OCI-LY7 (cell line): ENCODE data around the gene CMSS1. TPM values are rescaled to one million over a fixed set of nuclear protein-coding genes. Genes with fewer than 3 reads are reported as not detected.

Experiments
- BruUV-seq: library from RNA; stranded (reverse); fragments of 400-500 nt; replicated peaks from 2 replicates; lab custom pipeline; 2021; lab: Mats Ljungman, UMichigan
- CTCF ChIA-PET: fragments of 300-600 bp; sonication (Branson Sonifier 250); formaldehyde crosslinking; loops from one replicate; lab custom pipeline; 2022; ENCODE audit warnings: antibody characterized with exemption; ENCODE audit not compliant: unreplicated experiment; lab: Charles Lee
- POLR2A ChIA-PET: fragments of 300-600 bp; sonication (Branson Sonifier 250); formaldehyde crosslinking; loops from one replicate; lab custom pipeline; 2022; ENCODE audit warnings: antibody characterized with exemption; lab: Charles Lee
- DNase-seq: peaks from one replicate; pipeline ENCODE4 v3.0.0-alpha.2; 2015; ENCODE audit warnings: low spot score
- H2AFZ ChIP-seq: fragments of 200-600 bp; sonication (generic), shearing (Covaris generic); 2 replicates; pipeline ENCODE4 v1.6.1; 2014; ENCODE audit warnings: mild to moderate bottlenecking, antibody characterized with exemption, low read length, moderate library complexity
- H3K27ac ChIP-seq: fragments of 200-600 bp; sonication (generic); 2 replicates; pipeline ENCODE4 v1.5.1; 2014; ENCODE audit warnings: mixed run types, low read depth, mild to moderate bottlenecking, moderate library complexity, low read length, inconsistent platforms; ENCODE audit not compliant: poor library complexity, severe bottlenecking
- H3K36me3 ChIP-seq: fragments of 200-600 bp; sonication (generic); 2 replicates; pipeline ENCODE4 v1.6.1; 2014; ENCODE audit warnings: mild to moderate bottlenecking, antibody characterized with exemption, low read length, moderate library complexity, mixed read lengths; ENCODE audit not compliant: insufficient read depth
- H3K4me1 ChIP-seq: fragments of 200-600 bp; sonication (generic); 2 replicates; pipeline ENCODE4 v1.5.1; 2014; ENCODE audit warnings: mild to moderate bottlenecking, low read length; ENCODE audit not compliant: insufficient read depth, poor library complexity, severe bottlenecking
- H3K4me2 ChIP-seq: fragments of 200-600 bp; sonication (generic); 2 replicates; pipeline ENCODE4 v1.6.1; 2014; ENCODE audit warnings: mild to moderate bottlenecking, low read length
- H3K4me3 ChIP-seq: fragments of 200-600 bp; sonication (generic); 2 replicates; pipeline ENCODE4 v1.5.1; 2014; ENCODE audit warnings: mild to moderate bottlenecking, low read depth, low read length; ENCODE audit not compliant: poor library complexity, severe bottlenecking
- H3K79me2 ChIP-seq: fragments of 200-600 bp; sonication (generic); 2 replicates; pipeline ENCODE4 v1.6.1; 2016; ENCODE audit warnings: low read depth, mild to moderate bottlenecking, low read length, moderate library complexity, mixed read lengths; ENCODE audit not compliant: insufficient read depth
- H3K9me2 ChIP-seq: fragments of 200-600 bp; sonication (generic); 2 replicates; pipeline ENCODE4 v1.6.1; 2016; ENCODE audit warnings: mild to moderate bottlenecking, low read length, mixed read lengths; ENCODE audit not compliant: insufficient read depth
- H3K9me3 ChIP-seq: fragments of 200-600 bp; sonication (generic); 2 replicates; pipeline ENCODE4 v1.6.1; 2014; ENCODE audit warnings: mild to moderate bottlenecking, mixed run types, low read length, mixed read lengths
- H4K20me1 ChIP-seq: fragments of 200-600 bp; sonication (generic); 2 replicates; pipeline ENCODE4 v1.6.1; 2014; ENCODE audit warnings: mild to moderate bottlenecking, antibody characterized with exemption, low read length, moderate library complexity, mixed read lengths; ENCODE audit not compliant: insufficient read depth
- EZH2phosphoT487 ChIP-seq: fragments of 200-600 bp; sonication (generic); IDR thresholded peaks from 2 replicates; pipeline ENCODE4 v1.6.1; 2018; ENCODE audit warnings: low read depth, borderline replicate concordance, mild to moderate bottlenecking, mixed run types, antibody characterized with exemption, low read length, moderate library complexity, mixed read lengths
- intact Hi-C: fragments of 100-400 bp; cut with micrococcal nuclease; formaldehyde crosslinking; loops from one replicate; pipeline ENCODE4 v1.10.0; 2022; ENCODE audit not compliant: unreplicated experiment
- total RNA-seq, 2 experiments: library from RNA; depleted of rRNA in 1 of 2; stranded (reverse); fragments of >200 nt in 1 of 2; shearing (Covaris generic) in 1 of 2; gene quantifications; 2 replicates each; pipeline ENCODE4 v1.2.3, GENCODE V29; 2014 to 2022
- TF ChIP-seq, protein P1 (sequence below): fragments of 200-600 bp; sonication (generic); conservative IDR thresholded peaks from 2 replicates; pipeline ENCODE4 v1.5.1; 2014; ENCODE audit warnings: mild to moderate bottlenecking, antibody characterized with exemption, low read length, moderate library complexity, mixed read lengths

CMSS1 gene
- total RNA-seq, 2 experiments from 2014 or later, result 25.7 to 46.6 TPM

DNA sequence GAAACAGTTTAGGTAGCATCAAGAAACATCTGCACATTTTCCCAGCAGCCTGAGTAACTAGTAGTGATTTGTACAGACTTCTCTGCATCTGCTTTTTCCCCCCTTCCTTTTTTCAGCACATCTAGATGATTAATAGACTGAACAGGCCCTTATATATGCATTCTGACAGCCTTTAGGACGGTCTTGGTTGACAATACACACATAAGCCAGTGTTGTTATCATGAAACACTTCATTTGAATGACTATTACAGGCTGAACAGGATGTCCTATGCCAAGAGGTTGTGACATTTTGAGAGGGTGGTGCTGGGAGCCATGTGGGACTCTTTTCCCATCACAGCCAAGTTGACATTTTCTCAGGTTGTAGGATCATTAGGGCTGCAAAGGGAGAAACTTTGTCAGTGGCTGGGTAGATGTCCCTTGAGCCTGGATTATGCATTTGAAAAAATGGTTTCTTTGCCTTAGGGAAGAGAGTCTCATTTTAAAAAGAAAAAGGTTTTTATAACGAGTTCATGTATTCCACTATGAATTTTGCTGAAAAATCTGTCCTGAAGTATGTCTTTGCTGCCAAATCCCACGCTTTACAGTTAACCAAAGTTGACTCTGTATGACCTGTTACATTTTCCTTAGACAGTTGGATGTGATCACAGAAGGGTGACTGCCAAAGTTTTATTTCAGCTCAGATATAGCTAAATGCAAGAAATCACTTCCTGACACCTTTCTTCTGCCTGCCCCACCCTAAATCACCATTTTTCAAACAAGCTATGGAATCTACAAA, 223.0 kb downstream of the CMSS1 start:
- H3K9me3 ChIP-seq, result no peaks in the 10 kb centered on the region
- intact Hi-C loops, result no loop called here
- no peak overlapping the region for H3K4me2 ChIP-seq
- H4K20me1 ChIP-seq, result peaks cover 17% of the 10 kb centered on the region
- H3K4me3 ChIP-seq, result no peak overlapping the region
- H3K36me3 ChIP-seq, result no peaks in the 10 kb centered on the region
- POLR2A ChIA-PET, result interaction anchor here (0.7 to 0.9 kb wide), 2 partner anchors 11 to 96 kb away, joined by 3 read pairs; no protein-coding TSS in a partner anchor
- no peak overlapping the region for H2AFZ ChIP-seq
- no peak for DNase-seq
- peaks cover 12% of the 10 kb centered on the region for H3K4me1 ChIP-seq
- BruUV-seq, result no TSS peak
- H3K9me2 ChIP-seq, result no peaks in the 10 kb centered on the region
- no peak overlapping the region for H3K27ac ChIP-seq
- CTCF ChIA-PET, result no interaction called here
- no peak for TF ChIP-seq EZH2phosphoT487
- TF ChIP-seq, protein P1, sequence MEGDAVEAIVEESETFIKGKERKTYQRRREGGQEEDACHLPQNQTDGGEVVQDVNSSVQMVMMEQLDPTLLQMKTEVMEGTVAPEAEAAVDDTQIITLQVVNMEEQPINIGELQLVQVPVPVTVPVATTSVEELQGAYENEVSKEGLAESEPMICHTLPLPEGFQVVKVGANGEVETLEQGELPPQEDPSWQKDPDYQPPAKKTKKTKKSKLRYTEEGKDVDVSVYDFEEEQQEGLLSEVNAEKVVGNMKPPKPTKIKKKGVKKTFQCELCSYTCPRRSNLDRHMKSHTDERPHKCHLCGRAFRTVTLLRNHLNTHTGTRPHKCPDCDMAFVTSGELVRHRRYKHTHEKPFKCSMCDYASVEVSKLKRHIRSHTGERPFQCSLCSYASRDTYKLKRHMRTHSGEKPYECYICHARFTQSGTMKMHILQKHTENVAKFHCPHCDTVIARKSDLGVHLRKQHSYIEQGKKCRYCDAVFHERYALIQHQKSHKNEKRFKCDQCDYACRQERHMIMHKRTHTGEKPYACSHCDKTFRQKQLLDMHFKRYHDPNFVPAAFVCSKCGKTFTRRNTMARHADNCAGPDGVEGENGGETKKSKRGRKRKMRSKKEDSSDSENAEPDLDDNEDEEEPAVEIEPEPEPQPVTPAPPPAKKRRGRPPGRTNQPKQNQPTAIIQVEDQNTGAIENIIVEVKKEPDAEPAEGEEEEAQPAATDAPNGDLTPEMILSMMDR, result no peak
- no peaks in the 10 kb centered on the region for H3K79me2 ChIP-seq

DNA sequence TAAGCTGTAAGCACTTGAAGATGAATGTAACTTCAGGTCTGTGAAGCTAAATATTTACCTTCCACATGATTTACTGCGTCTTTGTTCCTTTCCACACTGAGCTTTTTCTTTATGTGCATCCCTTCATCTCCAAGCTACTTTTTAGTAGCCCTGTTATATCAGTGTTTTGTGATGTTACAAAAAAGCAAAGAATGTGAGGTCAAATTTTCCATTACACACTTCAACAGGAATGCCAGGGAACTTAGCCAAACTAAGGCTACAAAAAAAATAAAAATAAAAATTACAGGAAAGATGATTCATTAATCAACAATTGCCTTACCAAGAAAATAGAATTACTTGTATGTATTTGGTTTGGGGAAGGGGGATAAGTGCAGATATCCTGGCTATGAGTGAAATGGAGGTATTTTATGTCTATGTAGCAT, 223.7 kb downstream of the CMSS1 start:
- TF ChIP-seq, protein P1, result no peak
- no peak for TF ChIP-seq EZH2phosphoT487
- peaks cover 12% of the 10 kb centered on the region for H3K4me1 ChIP-seq
- H3K36me3 ChIP-seq, result no peaks in the 10 kb centered on the region
- peaks cover 24% of the 10 kb centered on the region for H4K20me1 ChIP-seq
- no peak overlapping the region for H3K27ac ChIP-seq
- no peak overlapping the region for H3K4me3 ChIP-seq
- no peak overlapping the region for H2AFZ ChIP-seq
- no peaks in the 10 kb centered on the region for H3K79me2 ChIP-seq
- intact Hi-C loops, result no loop called here
- no TSS peak for BruUV-seq
- CTCF ChIA-PET, result no interaction called here
- H3K4me2 ChIP-seq, result no peak overlapping the region
- POLR2A ChIA-PET, result interaction anchor here (0.7 to 1.1 kb wide), 3 partner anchors 10 to 96 kb away, joined by 3 read pairs; no protein-coding TSS in a partner anchor
- H3K9me2 ChIP-seq, result no peaks in the 10 kb centered on the region
- H3K9me3 ChIP-seq, result no peaks in the 10 kb centered on the region
- DNase-seq, result no peak
